Muscle of arm (tissue), 12 donors: ENCODE measurements around the gene DSG1. TPM values are rescaled to one million over a fixed set of nuclear protein-coding genes. Genes with fewer than 3 reads are reported as not detected.

ENCODE experiments used
- polyA plus RNA-seq, 12 donors: library from polyadenylated mRNA; unstranded; fragments of 120-200 nt; gene quantifications; one replicate each; pipeline ENCODE4 v1.2.1, GENCODE V29; 2013; ENCODE audit not compliant: insufficient read length in 12 of 12

Gene DSG1
- polyA plus RNA-seq, 12 donors, result 0.26 to 76.7 (median 18.4) TPM; not detected in 7

Other genes with a start within 250 kb of the DSG1 start
- 10 to 100 TPM in 4 of 12 donors, 1 to 10 TPM in 7, not detected in 1; 4.2 to 35.1 (median 7.0) TPM for gene DSC2, start 215.7 kb upstream of the DSG1 start, polyA plus RNA-seq
- gene DSC1, start 155.3 kb upstream of the DSG1 start, polyA plus RNA-seq, result 10 to 100 TPM in 2 of 12 donors, 1 to 10 TPM in 1, under 1 TPM in 2, not detected in 7; 0.07 to 48.9 (median 9.2) TPM
- gene DSG4, start 58.6 kb downstream of the DSG1 start, polyA plus RNA-seq, result under 1 TPM in 2 of 12 donors, not detected in 10; 0.04 to 0.08 TPM
- 10 to 100 TPM in 1 of 12 donors, 1 to 10 TPM in 2, under 1 TPM in 2, not detected in 7; 0.14 to 28.0 (median 5.9) TPM for gene DSG3, start 129.6 kb downstream of the DSG1 start, polyA plus RNA-seq
- gene DSG2, start 180.0 kb downstream of the DSG1 start, polyA plus RNA-seq, result 10 to 100 TPM in 3 of 12 donors, 1 to 10 TPM in 8, not detected in 1; 4.2 to 22.7 (median 7.3) TPM